Loucy (cell line): Measurements from ENCODE around the gene SYNPR.
"Not testable (repeated sequence)": the region's sequence is repeated elsewhere in the genome, so short reads cannot be mapped to it uniquely, and the experiment has no call there.

Experiments used
- H2AFZ ChIP-seq: fragments of 200-600 bp; sonication (generic); 2 replicates; pipeline ENCODE4 v1.6.0; 2016; ENCODE audit warnings: antibody characterized with exemption, mild to moderate bottlenecking, low read length, moderate library complexity
- H3F3A ChIP-seq: fragments of 200-600 bp; 2 replicates; pipeline ENCODE4 v1.6.0; 2016; ENCODE audit warnings: antibody characterized with exemption, low read depth, mild to moderate bottlenecking
- H3K27me3 ChIP-seq: fragments of 200-600 bp; sonication (generic); 2 replicates; pipeline ENCODE4 v1.6.1; 2014; ENCODE audit warnings: low read length, mild to moderate bottlenecking; ENCODE audit not compliant: insufficient read depth, poor library complexity, severe bottlenecking
- H3K36me3 ChIP-seq: fragments of 200-600 bp; sonication (generic); 2 replicates; pipeline ENCODE4 v1.6.1; 2016; ENCODE audit warnings: low read length; ENCODE audit not compliant: insufficient read depth
- H3K4me1 ChIP-seq: fragments of 200-600 bp; sonication (generic); 2 replicates; pipeline ENCODE4 v1.5.1; 2014; ENCODE audit warnings: low read length, mild to moderate bottlenecking; ENCODE audit not compliant: insufficient read depth, poor library complexity, severe bottlenecking
- H3K4me2 ChIP-seq: fragments of 200-600 bp; sonication (generic); 2 replicates; pipeline ENCODE4 v1.6.0; 2014; ENCODE audit warnings: antibody characterized with exemption, low read length, low read depth, mild to moderate bottlenecking; ENCODE audit not compliant: poor library complexity, severe bottlenecking
- H3K4me3 ChIP-seq: fragments of 200-600 bp; sonication (generic); 2 replicates; pipeline ENCODE4 v1.5.1; 2014; ENCODE audit warnings: low read length, mild to moderate bottlenecking, mixed read lengths; ENCODE audit not compliant: poor library complexity, severe bottlenecking
- H3K79me2 ChIP-seq: fragments of 200-600 bp; sonication (generic); 2 replicates; pipeline ENCODE4 v1.6.1; 2014; ENCODE audit warnings: low read length; ENCODE audit not compliant: insufficient read depth
- H3K9ac ChIP-seq: fragments of 200-600 bp; sonication (generic); 2 replicates; pipeline ENCODE4 v1.6.0; 2014; ENCODE audit warnings: mild to moderate bottlenecking, low read depth, low read length, moderate library complexity; ENCODE audit not compliant: poor library complexity, severe bottlenecking
- H3K9me2 ChIP-seq: fragments of 200-600 bp; sonication (generic); replicated peaks from 2 replicates; pipeline ENCODE4 v1.6.1; 2016; ENCODE audit warnings: low read depth, low read length, mixed read lengths
- H3K9me3 ChIP-seq: fragments of 200-600 bp; sonication (generic); 2 replicates; pipeline ENCODE4 v1.6.1; 2014; ENCODE audit warnings: mild to moderate bottlenecking, antibody characterized with exemption, low read length, low read depth; ENCODE audit not compliant: insufficient read depth
- H4K20me1 ChIP-seq: fragments of 200-600 bp; sonication (generic); 2 replicates; pipeline ENCODE4 v1.6.0; 2014; ENCODE audit warnings: antibody characterized with exemption, low read length, mild to moderate bottlenecking; ENCODE audit not compliant: insufficient read depth, poor library complexity, severe bottlenecking
- EZH2phosphoT487 ChIP-seq: fragments of 200-600 bp; IDR thresholded peaks from 2 replicates; pipeline ENCODE4 v1.6.1; 2018; ENCODE audit warnings: antibody characterized with exemption, mild to moderate bottlenecking, moderate library complexity, borderline replicate concordance
- TF ChIP-seq, protein P1 (sequence below): fragments of 200-600 bp; sonication (generic); conservative IDR thresholded peaks from 2 replicates; pipeline ENCODE4 v1.5.1; 2014; ENCODE audit warnings: mild to moderate bottlenecking, antibody characterized with exemption, low read length

The SYNPR gene

GRCh38 chr3:63644212-63644797 lies 366.2 kb downstream of the SYNPR start:
- Histone ChIP-seq H3K79me2 (no peaks in the 10 kb centered on the region), H3K4me1 (no peaks in the 10 kb centered on the region), H2AFZ (no peak overlapping the region), H3K4me3 (no peak overlapping the region), H3F3A (no peaks in the 10 kb centered on the region), H4K20me1 (no peaks in the 10 kb centered on the region), H3K9me3 (no peaks in the 10 kb centered on the region), H3K9me2 (no peaks in the 10 kb centered on the region), H3K4me2 (no peak overlapping the region), H3K27me3 (no peaks in the 10 kb centered on the region), H3K36me3 (no peaks in the 10 kb centered on the region), H3K9ac (no peak overlapping the region)
- no peak for TF ChIP-seq EZH2phosphoT487
- TF ChIP-seq, protein P1, sequence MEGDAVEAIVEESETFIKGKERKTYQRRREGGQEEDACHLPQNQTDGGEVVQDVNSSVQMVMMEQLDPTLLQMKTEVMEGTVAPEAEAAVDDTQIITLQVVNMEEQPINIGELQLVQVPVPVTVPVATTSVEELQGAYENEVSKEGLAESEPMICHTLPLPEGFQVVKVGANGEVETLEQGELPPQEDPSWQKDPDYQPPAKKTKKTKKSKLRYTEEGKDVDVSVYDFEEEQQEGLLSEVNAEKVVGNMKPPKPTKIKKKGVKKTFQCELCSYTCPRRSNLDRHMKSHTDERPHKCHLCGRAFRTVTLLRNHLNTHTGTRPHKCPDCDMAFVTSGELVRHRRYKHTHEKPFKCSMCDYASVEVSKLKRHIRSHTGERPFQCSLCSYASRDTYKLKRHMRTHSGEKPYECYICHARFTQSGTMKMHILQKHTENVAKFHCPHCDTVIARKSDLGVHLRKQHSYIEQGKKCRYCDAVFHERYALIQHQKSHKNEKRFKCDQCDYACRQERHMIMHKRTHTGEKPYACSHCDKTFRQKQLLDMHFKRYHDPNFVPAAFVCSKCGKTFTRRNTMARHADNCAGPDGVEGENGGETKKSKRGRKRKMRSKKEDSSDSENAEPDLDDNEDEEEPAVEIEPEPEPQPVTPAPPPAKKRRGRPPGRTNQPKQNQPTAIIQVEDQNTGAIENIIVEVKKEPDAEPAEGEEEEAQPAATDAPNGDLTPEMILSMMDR = no peak

DNA sequence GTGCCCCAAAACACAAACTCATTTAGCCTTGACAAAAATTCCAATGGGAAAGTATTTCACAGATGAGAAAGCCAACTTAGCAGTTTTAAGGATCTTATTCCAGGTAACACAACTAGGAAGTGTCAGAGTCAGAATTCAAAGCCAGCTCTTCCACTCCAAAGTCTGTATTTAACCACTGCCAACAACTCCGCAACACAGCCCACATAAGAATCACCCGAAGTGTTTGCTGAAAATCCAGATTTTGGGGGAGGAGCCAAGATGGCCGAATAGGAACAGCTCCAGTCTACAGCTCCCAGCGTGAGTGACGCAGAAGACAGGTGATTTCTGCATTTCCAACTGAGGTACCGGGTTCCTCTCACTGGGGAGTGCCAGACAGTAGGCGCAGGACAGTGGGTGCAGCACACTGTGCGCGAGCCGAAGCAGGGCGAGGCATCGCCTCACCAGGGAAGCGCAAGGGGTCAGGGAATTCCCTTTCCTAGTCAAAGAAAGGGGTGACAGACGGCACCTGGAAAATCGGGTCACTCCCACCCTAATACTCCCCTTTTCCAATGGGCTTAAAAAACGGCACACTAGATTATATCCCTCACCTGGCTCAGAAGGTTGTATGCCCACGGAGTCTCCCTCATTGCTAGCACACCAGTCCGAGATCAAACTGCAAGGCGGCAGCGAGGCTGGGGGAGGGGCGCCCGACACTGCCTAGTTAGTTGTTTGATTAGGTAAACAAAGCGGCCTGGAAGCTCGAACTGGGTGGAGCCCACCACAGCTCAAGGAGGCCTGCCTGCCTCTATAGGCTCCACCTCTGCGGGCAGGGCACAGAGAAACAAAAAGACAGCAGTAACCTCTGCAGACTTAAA lies 367.0 kb downstream of the SYNPR start:
- H3K9me2 ChIP-seq, H2AFZ ChIP-seq, H3K4me1 ChIP-seq, H3K4me3 ChIP-seq, H4K20me1 ChIP-seq, H3K4me2 ChIP-seq, H3K27me3 ChIP-seq, H3K36me3 ChIP-seq, H3K9me3 ChIP-seq, H3K9ac ChIP-seq, H3K79me2 ChIP-seq, H3F3A ChIP-seq: not testable (repeated sequence)

DNA sequence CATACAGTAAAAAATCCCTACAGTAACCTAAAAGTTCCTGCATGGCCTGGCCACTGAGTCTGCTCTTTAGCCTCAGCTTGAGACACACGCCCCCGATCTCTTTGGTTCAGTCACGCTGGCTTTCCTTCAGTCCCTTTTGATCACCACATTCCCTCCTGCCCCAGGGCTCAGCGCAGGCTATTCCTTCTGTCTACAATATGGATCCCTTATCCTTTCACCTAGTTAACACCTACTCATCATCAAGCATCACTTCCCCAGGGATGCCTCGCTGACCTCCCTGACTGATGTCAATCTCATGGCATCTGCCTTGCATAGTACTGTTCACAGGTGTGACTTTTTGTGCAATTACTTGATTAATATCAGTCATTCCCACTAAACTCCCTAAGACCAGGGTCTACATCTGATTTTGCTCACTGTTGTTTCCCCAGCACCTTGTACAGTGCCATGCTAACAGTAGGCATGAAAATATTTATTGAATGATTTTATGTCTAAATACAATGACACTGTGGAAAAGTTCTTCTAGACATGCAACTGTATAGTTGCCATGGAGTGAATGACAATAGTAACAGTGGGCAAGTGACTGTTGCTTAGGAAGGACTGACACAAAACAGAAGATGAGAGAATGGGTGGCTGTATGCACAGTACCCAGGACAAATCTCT lies 374.1 kb downstream of the SYNPR start, which contains the start of gene SNTN:
TSS of gene SNTN (plus strand) at position 610 of the 660 bp plus-strand sequence. CDS start at position 623, 13 bp downstream.
- Histone ChIP-seq H3K9me3 (no peaks in the 10 kb centered on the region), H3K36me3 (no peaks in the 10 kb centered on the region), H3K4me3 (no peak within 1 kb of the TSS), H3K27me3 (no peaks in the 10 kb centered on the region), H3K9ac (no peak within 1 kb of the TSS), H3K9me2 (no peaks in the 10 kb centered on the region), H4K20me1 (no peaks in the 10 kb centered on the region), H3F3A (no peaks in the 10 kb centered on the region), H3K4me2 (no peak within 1 kb of the TSS), H2AFZ (no peak within 1 kb of the TSS), H3K4me1 (no peaks in the 10 kb centered on the region), H3K79me2 (no peaks in the 10 kb centered on the region)
- no peak for TF ChIP-seq EZH2phosphoT487
- TF ChIP-seq, protein P1 = no peak
